ENCODE data around the gene CRIM1.

DNA sequence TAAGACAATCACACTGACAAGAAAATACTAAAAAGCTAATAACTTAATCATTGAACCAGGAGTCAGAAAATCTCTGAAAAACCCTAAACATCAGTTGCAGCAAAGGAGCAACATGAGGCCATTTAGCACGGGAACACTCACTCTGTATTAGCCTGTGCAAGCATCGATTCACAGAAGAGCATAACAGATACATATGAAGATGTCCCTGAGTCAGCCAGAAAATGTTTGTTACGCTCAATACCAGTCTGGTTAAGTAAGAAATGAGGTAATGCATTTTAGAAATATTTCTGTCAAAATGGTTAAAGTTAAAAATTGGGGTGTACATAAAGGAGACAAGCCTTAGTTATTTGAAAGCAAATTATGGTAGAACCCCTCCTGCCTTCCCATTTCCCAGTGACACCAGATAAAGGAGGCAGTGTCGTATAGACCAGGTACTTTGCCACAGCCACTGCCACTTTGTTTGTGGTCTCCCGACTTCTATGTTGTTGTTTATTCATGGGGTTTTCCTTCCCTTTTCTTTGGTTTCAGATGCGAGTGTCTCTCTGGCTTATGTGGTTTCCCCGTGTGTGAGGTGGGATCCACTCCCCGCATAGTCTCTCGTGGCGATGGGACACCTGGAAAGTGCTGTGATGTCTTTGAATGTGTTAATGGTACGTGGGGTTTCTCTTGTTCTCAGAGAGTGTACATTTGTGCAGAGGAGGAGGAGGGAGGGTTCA lies 108.6 kb downstream of the CRIM1 start:
- TF ChIP-seq, protein P1, sequence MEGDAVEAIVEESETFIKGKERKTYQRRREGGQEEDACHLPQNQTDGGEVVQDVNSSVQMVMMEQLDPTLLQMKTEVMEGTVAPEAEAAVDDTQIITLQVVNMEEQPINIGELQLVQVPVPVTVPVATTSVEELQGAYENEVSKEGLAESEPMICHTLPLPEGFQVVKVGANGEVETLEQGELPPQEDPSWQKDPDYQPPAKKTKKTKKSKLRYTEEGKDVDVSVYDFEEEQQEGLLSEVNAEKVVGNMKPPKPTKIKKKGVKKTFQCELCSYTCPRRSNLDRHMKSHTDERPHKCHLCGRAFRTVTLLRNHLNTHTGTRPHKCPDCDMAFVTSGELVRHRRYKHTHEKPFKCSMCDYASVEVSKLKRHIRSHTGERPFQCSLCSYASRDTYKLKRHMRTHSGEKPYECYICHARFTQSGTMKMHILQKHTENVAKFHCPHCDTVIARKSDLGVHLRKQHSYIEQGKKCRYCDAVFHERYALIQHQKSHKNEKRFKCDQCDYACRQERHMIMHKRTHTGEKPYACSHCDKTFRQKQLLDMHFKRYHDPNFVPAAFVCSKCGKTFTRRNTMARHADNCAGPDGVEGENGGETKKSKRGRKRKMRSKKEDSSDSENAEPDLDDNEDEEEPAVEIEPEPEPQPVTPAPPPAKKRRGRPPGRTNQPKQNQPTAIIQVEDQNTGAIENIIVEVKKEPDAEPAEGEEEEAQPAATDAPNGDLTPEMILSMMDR (conservative IDR thresholded peaks at IDR 0.05) = no peak
- no peak for TF ChIP-seq EZH2 (IDR thresholded peaks at IDR 0.05; ENCODE audit: low read depth)

Data from PC-9 (cell line).